CD4-positive, alpha-beta memory T cell (primary cell): Measurements from ENCODE around the gene TRAPPC2L. TPM values are rescaled to one million over a fixed set of nuclear protein-coding genes. Genes with fewer than 3 reads are reported as not detected.

Experiments used
- CTCF ChIA-PET: fragments of 350-600 bp; sonication (Branson Sonifier 250); formaldehyde crosslinking; loops from one replicate; lab custom pipeline; 2021; ENCODE audit warnings: inconsistent platforms; ENCODE audit not compliant: partially characterized antibody; lab: Charles Lee
- POLR2A ChIA-PET: fragments of 350-600 bp; sonication (Branson Sonifier 250); formaldehyde crosslinking; loops from one replicate; lab custom pipeline; 2021; ENCODE audit not compliant: partially characterized antibody; lab: Charles Lee
- DNase-seq, 5 donors: peaks; one replicate each; pipeline versions ENCODE4 v3.0.0 to v3.0.0-alpha.2; 2020 to 2022; ENCODE audit warnings: mixed read lengths in 1 of 5
- H3K27ac ChIP-seq: one replicate; pipeline ENCODE4 v1.7.0; 2013; ENCODE audit warnings: low read depth, low read length
- H3K27me3 ChIP-seq: 2 replicates; pipeline ENCODE4 v1.7.0; 2013; ENCODE audit warnings: mild to moderate bottlenecking, low read length, moderate library complexity; ENCODE audit not compliant: insufficient read depth
- H3K36me3 ChIP-seq: 2 replicates; pipeline ENCODE4 v1.7.0; 2013; ENCODE audit warnings: mild to moderate bottlenecking, low read length, moderate library complexity; ENCODE audit not compliant: insufficient read depth
- H3K4me1 ChIP-seq: 2 replicates; pipeline ENCODE4 v1.7.0; 2013; ENCODE audit warnings: mild to moderate bottlenecking, low read length, moderate library complexity; ENCODE audit not compliant: insufficient read depth
- H3K4me3 ChIP-seq, 2 donors: one replicate each; pipeline ENCODE4 v1.7.0; 2013; ENCODE audit warnings: low read length in 2 of 2, mild to moderate bottlenecking in 1 of 2
- H3K9me3 ChIP-seq, 2 donors: one replicate each; pipeline ENCODE4 v1.7.0; 2013; ENCODE audit warnings: low read length in 2 of 2, control low read depth in 1 of 2; ENCODE audit not compliant: control insufficient read depth in 1 of 2
- H3K27ac Mint-ChIP-seq, 7 donors: one replicate each; pipeline ENCODE4 v1.8.0; 2020 to 2021; ENCODE audit warnings: mixed read lengths in 7 of 7, mild to moderate bottlenecking in 6 of 7, inconsistent platforms in 3 of 7, moderate library complexity in 3 of 7
- H3K27me3 Mint-ChIP-seq, 2 donors: one replicate each; pipeline ENCODE4 v1.8.0; 2020 to 2021; ENCODE audit warnings: mixed read lengths in 2 of 2
- H3K36me3 Mint-ChIP-seq, 2 donors: one replicate each; pipeline ENCODE4 v1.8.0; 2020 to 2021; ENCODE audit warnings: mixed read lengths in 2 of 2, inconsistent platforms in 1 of 2, mild to moderate bottlenecking in 1 of 2
- H3K4me1 Mint-ChIP-seq, 4 donors: one replicate each; pipeline ENCODE4 v1.8.0; 2020 to 2021; ENCODE audit warnings: mixed read lengths in 4 of 4, mild to moderate bottlenecking in 1 of 4
- H3K4me3 Mint-ChIP-seq, 8 donors: one replicate each; pipeline ENCODE4 v1.8.0; 2020 to 2021; ENCODE audit warnings: mixed read lengths in 8 of 8, mild to moderate bottlenecking in 7 of 8, moderate library complexity in 6 of 8, inconsistent platforms in 3 of 8
- H3K9me3 Mint-ChIP-seq, 8 donors: one replicate each; pipeline ENCODE4 v1.8.0; 2020 to 2021; ENCODE audit warnings: mixed read lengths in 8 of 8, mild to moderate bottlenecking in 5 of 8, inconsistent platforms in 3 of 8, moderate library complexity in 1 of 8
- intact Hi-C: fragments of 100-400 bp; cut with micrococcal nuclease; formaldehyde crosslinking; loops from one replicate; pipeline ENCODE4 v1.15.1; 2023
- polyA plus RNA-seq, 2 donors: library from polyadenylated mRNA; unstranded; fragments of 300-500 nt; fragmentation: Illumina TruSeq; gene quantifications; one replicate each; pipeline ENCODE4 v1.2.3, GENCODE V29; 2021
- total RNA-seq, 2 experiments: library from RNA; stranded (reverse); gene quantifications; one replicate each; pipeline ENCODE4 v1.2.3, GENCODE V29; 2021

The TRAPPC2L gene
- total and polyA plus RNA-seq, 4 experiments from 2014 or later = 66.6 to 105 (median 85.7) TPM

DNA sequence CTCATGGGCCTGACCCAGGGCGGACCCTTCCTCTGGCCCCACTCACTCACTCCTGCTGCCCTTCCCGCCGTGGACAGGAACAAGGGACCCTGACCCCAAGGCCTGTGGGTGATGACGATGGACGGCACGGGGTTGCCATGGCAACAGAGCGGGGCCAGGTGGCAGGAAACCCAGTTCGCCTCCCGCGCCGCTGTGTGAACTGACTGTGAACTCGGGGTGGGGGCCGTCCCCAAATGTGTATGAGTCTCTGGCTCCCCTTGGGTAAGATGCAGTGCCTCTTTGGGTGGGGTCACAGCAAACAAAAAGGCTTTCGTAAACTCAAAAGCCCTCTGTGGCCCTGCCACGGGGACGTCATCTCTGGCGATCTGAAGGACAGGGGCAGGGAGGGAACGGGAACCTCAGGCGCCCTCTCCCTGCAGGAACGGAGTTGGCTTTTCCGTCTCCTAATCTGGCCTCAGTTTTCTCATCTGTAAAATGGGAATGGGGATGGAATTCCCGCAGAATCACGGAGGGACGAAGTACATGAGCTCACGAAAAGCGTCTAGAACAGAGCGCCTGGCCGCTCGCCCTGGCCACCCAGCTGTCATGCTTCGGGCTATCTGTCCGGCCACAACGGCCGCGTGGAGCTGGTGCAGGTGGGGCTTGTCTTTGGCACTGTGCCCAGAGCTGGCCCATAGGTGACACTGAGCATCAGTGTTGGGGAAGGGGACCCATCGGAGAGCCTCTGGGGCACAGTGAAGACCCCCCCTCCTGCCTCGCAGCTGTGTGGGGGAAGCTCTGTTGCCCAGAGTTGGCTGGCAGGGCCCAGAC is 54.4 kb downstream of the TRAPPC2L start:
- no peak for DNase-seq
- Histone ChIP-seq H3K36me3 (no peaks in the 10 kb centered on the region), H3K27me3 (no peaks in the 10 kb centered on the region), H3K27ac (no peak overlapping the region), H3K4me1 (no peaks in the 10 kb centered on the region), H3K9me3 (no peaks in the 10 kb centered on the region), H3K4me3 (no peak overlapping the region)
- H3K4me1 Mint-ChIP-seq = peaks cover 0 to 2% (median 0%) of the 10 kb centered on the region in 4 donors
- H3K36me3 Mint-ChIP-seq = no peaks in the 10 kb centered on the region
- peaks cover 2 to 6% of the 10 kb centered on the region in 2 donors for H3K27me3 Mint-ChIP-seq
- POLR2A ChIA-PET = no interaction called here
- no peak overlapping the region for H3K27ac Mint-ChIP-seq
- H3K4me3 Mint-ChIP-seq = no peak overlapping the region
- no peaks in the 10 kb centered on the region for H3K9me3 Mint-ChIP-seq
- intact Hi-C loops = no loop called here
- CTCF ChIA-PET = no interaction called here

DNA sequence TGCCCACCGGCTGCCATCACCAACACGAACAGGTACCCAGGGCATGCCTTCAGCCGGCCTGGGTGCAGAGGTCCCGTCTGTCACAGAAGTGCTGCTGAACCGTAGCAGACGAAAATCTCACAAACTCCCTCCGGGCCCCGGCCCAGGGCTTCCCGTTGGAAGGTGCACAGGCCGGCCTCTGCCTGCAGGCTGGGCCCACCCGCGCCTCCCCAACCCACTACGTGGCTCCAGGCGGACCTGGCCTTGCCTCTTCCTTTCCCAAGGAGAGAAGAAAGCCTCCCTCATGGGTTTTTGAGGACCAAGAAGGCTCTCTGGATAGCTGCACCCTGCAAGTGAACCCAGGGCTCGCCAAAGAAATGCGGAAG is 55.0 kb downstream of the TRAPPC2L start:
- peaks cover 2 to 6% of the 10 kb centered on the region in 2 donors for H3K27me3 Mint-ChIP-seq
- Histone ChIP-seq H3K9me3 (no peaks in the 10 kb centered on the region), H3K27me3 (no peaks in the 10 kb centered on the region), H3K27ac (no peak overlapping the region), H3K4me3 (no peak overlapping the region), H3K4me1 (no peaks in the 10 kb centered on the region), H3K36me3 (no peaks in the 10 kb centered on the region)
- H3K4me3 Mint-ChIP-seq = no peak overlapping the region
- intact Hi-C loops = no loop called here
- H3K27ac Mint-ChIP-seq = no peak overlapping the region
- ChIA-PET CTCF (no interaction called here), POLR2A (no interaction called here)
- H3K36me3 Mint-ChIP-seq = no peaks in the 10 kb centered on the region
- H3K4me1 Mint-ChIP-seq = peaks cover 0 to 2% (median 0%) of the 10 kb centered on the region in 4 donors
- no peaks in the 10 kb centered on the region for H3K9me3 Mint-ChIP-seq
- no peak for DNase-seq

Other genes with a start within 250 kb of the TRAPPC2L start
- under 1 TPM in 1 of 2 experiments, not detected in 1; 0.44 TPM for gene IL17C, start 218.6 kb upstream of the TRAPPC2L start, total RNA-seq
- not detected for gene IL17C, start 218.6 kb upstream of the TRAPPC2L start, polyA plus RNA-seq
- gene CYBA, start 206.1 kb upstream of the TRAPPC2L start, total RNA-seq = 100 to 1,000 TPM; 383 to 386 TPM
- 1,000 to 10,000 TPM in 1 of 2 donors, 100 to 1,000 TPM in 1; 689 to 1,286 TPM for gene CYBA, start 206.1 kb upstream of the TRAPPC2L start, polyA plus RNA-seq
- gene MVD, start 194.0 kb upstream of the TRAPPC2L start, total RNA-seq = 10 to 100 TPM; 49.2 to 57.0 TPM
- 10 to 100 TPM; 15.6 to 22.7 TPM for gene MVD, start 194.0 kb upstream of the TRAPPC2L start, polyA plus RNA-seq
- 10 to 100 TPM; 14.0 to 15.7 TPM for gene SNAI3, start 170.6 kb upstream of the TRAPPC2L start, total RNA-seq
- 10 to 100 TPM; 11.6 to 22.9 TPM for gene SNAI3, start 170.6 kb upstream of the TRAPPC2L start, polyA plus RNA-seq
- 100 to 1,000 TPM; 129 to 137 TPM for gene RNF166, start 150.7 kb upstream of the TRAPPC2L start, total RNA-seq
- gene RNF166, start 150.7 kb upstream of the TRAPPC2L start, polyA plus RNA-seq = 10 to 100 TPM; 90.5 to 92.9 TPM
- 10 to 100 TPM; 20.4 to 21.1 TPM for gene CTU2, start 150.6 kb upstream of the TRAPPC2L start, total RNA-seq
- 10 to 100 TPM; 11.5 to 13.6 TPM for gene CTU2, start 150.6 kb upstream of the TRAPPC2L start, polyA plus RNA-seq
- gene PIEZO1, start 71.9 kb upstream of the TRAPPC2L start, total RNA-seq = 100 to 1,000 TPM; 274 to 302 TPM
- 10 to 100 TPM; 12.0 to 67.5 TPM for gene PIEZO1, start 71.9 kb upstream of the TRAPPC2L start, polyA plus RNA-seq
- under 1 TPM; 0.17 TPM for gene CDT1, start 53.3 kb upstream of the TRAPPC2L start, total RNA-seq
- under 1 TPM; 0.19 to 0.26 TPM for gene CDT1, start 53.3 kb upstream of the TRAPPC2L start, polyA plus RNA-seq
- 100 to 1,000 TPM; 171 to 175 TPM for gene APRT, start 45.2 kb upstream of the TRAPPC2L start, total RNA-seq
- gene APRT, start 45.2 kb upstream of the TRAPPC2L start, polyA plus RNA-seq = 100 to 1,000 TPM; 569 to 624 TPM
- 10 to 100 TPM; 58.8 to 65.7 TPM for gene GALNS, start 180 bp upstream of the TRAPPC2L start, total RNA-seq
- gene GALNS, start 180 bp upstream of the TRAPPC2L start, polyA plus RNA-seq = 1 to 10 TPM; 5.6 to 8.7 TPM
- gene PABPN1L, start 9.5 kb downstream of the TRAPPC2L start, total RNA-seq = not detected
- not detected for gene PABPN1L, start 9.5 kb downstream of the TRAPPC2L start, polyA plus RNA-seq
- under 1 TPM in 1 of 2 experiments, not detected in 1; 0.11 TPM for gene CBFA2T3, start 120.1 kb downstream of the TRAPPC2L start, total RNA-seq
- under 1 TPM in 1 of 2 donors, not detected in 1; 0.14 TPM for gene CBFA2T3, start 120.1 kb downstream of the TRAPPC2L start, polyA plus RNA-seq
- gene ACSF3, start 236.7 kb downstream of the TRAPPC2L start, total RNA-seq = 10 to 100 TPM; 65.3 to 71.2 TPM
- 10 to 100 TPM; 30.4 to 34.6 TPM for gene ACSF3, start 236.7 kb downstream of the TRAPPC2L start, polyA plus RNA-seq